ENCODE results near the gene PDE1A.

PDE1A gene

GRCh38 chr2:182261860-182262387 lies 164.9 kb downstream of the PDE1A start:
- no peak for DNase-seq (ENCODE audit: low spot score)
- TF ChIP-seq, protein P1, sequence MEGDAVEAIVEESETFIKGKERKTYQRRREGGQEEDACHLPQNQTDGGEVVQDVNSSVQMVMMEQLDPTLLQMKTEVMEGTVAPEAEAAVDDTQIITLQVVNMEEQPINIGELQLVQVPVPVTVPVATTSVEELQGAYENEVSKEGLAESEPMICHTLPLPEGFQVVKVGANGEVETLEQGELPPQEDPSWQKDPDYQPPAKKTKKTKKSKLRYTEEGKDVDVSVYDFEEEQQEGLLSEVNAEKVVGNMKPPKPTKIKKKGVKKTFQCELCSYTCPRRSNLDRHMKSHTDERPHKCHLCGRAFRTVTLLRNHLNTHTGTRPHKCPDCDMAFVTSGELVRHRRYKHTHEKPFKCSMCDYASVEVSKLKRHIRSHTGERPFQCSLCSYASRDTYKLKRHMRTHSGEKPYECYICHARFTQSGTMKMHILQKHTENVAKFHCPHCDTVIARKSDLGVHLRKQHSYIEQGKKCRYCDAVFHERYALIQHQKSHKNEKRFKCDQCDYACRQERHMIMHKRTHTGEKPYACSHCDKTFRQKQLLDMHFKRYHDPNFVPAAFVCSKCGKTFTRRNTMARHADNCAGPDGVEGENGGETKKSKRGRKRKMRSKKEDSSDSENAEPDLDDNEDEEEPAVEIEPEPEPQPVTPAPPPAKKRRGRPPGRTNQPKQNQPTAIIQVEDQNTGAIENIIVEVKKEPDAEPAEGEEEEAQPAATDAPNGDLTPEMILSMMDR (IDR thresholded peaks at IDR 0.05; ENCODE audit: extremely low read depth, missing control alignments): no peak

DNA sequence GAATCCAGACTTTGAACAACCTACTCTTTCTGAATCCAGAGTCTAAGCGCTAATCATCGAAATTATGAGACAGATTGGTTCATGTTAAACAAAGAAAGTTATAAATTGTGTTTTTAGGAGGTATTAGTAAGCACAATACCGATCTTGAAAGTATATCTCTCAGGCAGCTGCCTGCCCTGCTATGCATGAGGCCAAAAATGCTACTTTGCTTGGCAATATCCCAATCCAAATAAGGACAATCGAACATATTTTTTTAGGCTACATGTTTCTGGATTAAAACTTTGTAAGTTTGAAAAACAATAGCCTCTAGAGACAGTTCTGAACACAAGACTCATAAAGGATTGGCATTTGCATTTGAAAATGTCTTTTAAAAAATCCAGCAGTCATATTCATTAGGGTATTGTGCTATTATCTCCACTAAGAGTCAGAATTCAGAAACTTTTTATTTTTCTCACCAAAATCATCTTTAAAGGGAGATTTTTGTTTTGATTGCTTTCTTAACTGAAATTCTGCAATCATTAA lies 167.1 kb downstream of the PDE1A start:
- no peak for DNase-seq (ENCODE audit: low spot score)
- TF ChIP-seq, protein P1 (IDR thresholded peaks at IDR 0.05; ENCODE audit: extremely low read depth, missing control alignments): no peak

DNA sequence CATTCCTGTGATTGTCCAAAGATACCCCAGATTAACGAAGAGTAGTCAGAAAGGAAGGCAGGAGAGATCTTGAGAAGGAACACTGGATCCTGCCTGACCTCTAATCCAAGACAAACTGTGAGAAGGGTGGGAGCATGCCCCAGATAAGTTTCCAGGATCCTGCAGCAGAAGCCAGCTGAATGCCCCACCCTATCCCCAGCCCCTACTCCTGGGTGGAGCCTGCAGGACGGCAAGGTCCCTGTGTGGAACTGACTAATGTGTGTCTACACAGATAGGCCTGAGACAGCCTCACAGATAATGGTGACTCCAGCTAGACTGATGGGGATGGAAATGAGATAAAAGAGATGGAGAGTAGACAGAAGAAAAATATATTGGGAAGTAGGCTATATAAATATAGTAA lies 174.3 kb downstream of the PDE1A start:
- no peak for DNase-seq (ENCODE audit: low spot score)
- TF ChIP-seq, protein P1 (IDR thresholded peaks at IDR 0.05; ENCODE audit: extremely low read depth, missing control alignments): no peak

- TF ChIP-seq, protein P1 (IDR thresholded peaks at IDR 0.05; ENCODE audit: extremely low read depth, missing control alignments): no peak
- DNase-seq (ENCODE audit: low spot score): no peak
These were observed 177.9 kb downstream of the PDE1A start for GRCh38 chr2:182248898-182249297.

- no peak for DNase-seq (ENCODE audit: low spot score)
These were observed 178.5 kb downstream of the PDE1A start for GRCh38 chr2:182248362-182248761.

DNA sequence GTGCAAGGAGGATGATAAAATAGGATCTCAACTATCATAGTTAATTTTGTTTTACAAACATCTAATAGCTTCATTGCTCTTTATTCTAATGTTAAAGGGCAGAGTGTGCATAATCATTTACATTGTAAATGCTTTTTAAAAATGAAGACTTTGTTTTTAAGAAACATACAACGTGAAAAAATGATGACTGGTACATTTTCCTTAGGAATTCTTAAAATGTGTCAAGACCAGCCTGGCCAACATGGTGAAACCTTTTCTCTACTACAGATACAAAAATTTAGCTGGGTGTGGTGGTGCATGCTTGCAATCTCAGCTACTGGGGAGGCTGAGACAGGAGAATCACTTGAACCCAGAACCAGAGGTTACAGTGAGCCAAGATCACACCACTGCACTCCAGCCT lies 179.0 kb downstream of the PDE1A start:
- DNase-seq (ENCODE audit: low spot score): no peak
- TF ChIP-seq, protein P1 (IDR thresholded peaks at IDR 0.05; ENCODE audit: extremely low read depth, missing control alignments): no peak

More at GRCh38 chr2:182248362-182248761, 178.5 kb downstream of the PDE1A start:
- TF ChIP-seq, protein P1 (IDR thresholded peaks at IDR 0.05; ENCODE audit: extremely low read depth, missing control alignments): no peak

GRCh38 chr2:182245963-182246362 lies 180.9 kb downstream of the PDE1A start:
- no peak for DNase-seq (ENCODE audit: low spot score)
- TF ChIP-seq, protein P1 (IDR thresholded peaks at IDR 0.05; ENCODE audit: extremely low read depth, missing control alignments): no peak
